ENCODE measurements around the gene SLC8A2. TPM values are rescaled to one million over a fixed set of nuclear protein-coding genes. Genes with fewer than 3 reads are reported as not detected.

SLC8A2 gene
- total RNA-seq, 1 donor from 2014 or later = 0.26 TPM

GRCh38 chr19:47483800-47484690 is 12.4 kb upstream of the SLC8A2 start, which contains the start of gene KPTN:
KPTN (minus strand) TSS chr19:47484219; CDS start chr19:47484160, 59 bp downstream.
- H3K36me3 ChIP-seq (ENCODE audit: control insufficient read depth, insufficient read depth, low read length) = peaks cover 3% of the 10 kb centered on the region
- DNase-seq (ENCODE audit: low read depth) (peak; percentile 67), FAIRE-seq (no peak)
- no peaks in the 10 kb centered on the region for H3K27me3 ChIP-seq (ENCODE audit: control insufficient read depth, insufficient read depth, low read length)
- peak within 1 kb of the TSS; percentile 53 for H3K4me3 ChIP-seq (ENCODE audit: low read depth, low read length)
- TF ChIP-seq CTCF (IDR thresholded peaks at IDR 0.05; ENCODE audit: insufficient read depth, low read length, severe bottlenecking) = peak; percentile 96

- DNase-seq (ENCODE audit: low read depth) = no peak
Measured at GRCh38 chr19:47483200-47483599, 11.5 kb upstream of the SLC8A2 start.

GRCh38 chr19:47481460-47482052 is 9.9 kb upstream of the SLC8A2 start:
- H3K36me3 ChIP-seq (ENCODE audit: control insufficient read depth, insufficient read depth, low read length) = no peaks in the 10 kb centered on the region
- no peaks in the 10 kb centered on the region for H3K27me3 ChIP-seq (ENCODE audit: control insufficient read depth, insufficient read depth, low read length)
- H3K4me3 ChIP-seq (ENCODE audit: low read depth, low read length) = no peak overlapping the region
- DNase-seq (ENCODE audit: low read depth) (no peak), FAIRE-seq (no peak)
- no peak for TF ChIP-seq CTCF (IDR thresholded peaks at IDR 0.05; ENCODE audit: insufficient read depth, low read length, severe bottlenecking)

More at GRCh38 chr19:47483200-47483599, 11.5 kb upstream of the SLC8A2 start:
- Histone ChIP-seq H3K36me3 (ENCODE audit: control insufficient read depth, insufficient read depth, low read length) (peaks cover 3% of the 10 kb centered on the region), H3K27me3 (ENCODE audit: control insufficient read depth, insufficient read depth, low read length) (no peaks in the 10 kb centered on the region), H3K4me3 (ENCODE audit: low read depth, low read length) (no peak overlapping the region)
- TF ChIP-seq CTCF (IDR thresholded peaks at IDR 0.05; ENCODE audit: insufficient read depth, low read length, severe bottlenecking) = no peak
- no peak for FAIRE-seq

GRCh38 chr19:47480658-47481057 is 9.0 kb upstream of the SLC8A2 start:
- DNase-seq (ENCODE audit: low read depth) = no peak
- no peaks in the 10 kb centered on the region for H3K27me3 ChIP-seq (ENCODE audit: control insufficient read depth, insufficient read depth, low read length)
- TF ChIP-seq CTCF (IDR thresholded peaks at IDR 0.05; ENCODE audit: insufficient read depth, low read length, severe bottlenecking) = no peak
- no peaks in the 10 kb centered on the region for H3K36me3 ChIP-seq (ENCODE audit: control insufficient read depth, insufficient read depth, low read length)
- FAIRE-seq = no peak
- no peak overlapping the region for H3K4me3 ChIP-seq (ENCODE audit: low read depth, low read length)

- no peak for FAIRE-seq
- no peak for TF ChIP-seq CTCF (IDR thresholded peaks at IDR 0.05; ENCODE audit: insufficient read depth, low read length, severe bottlenecking)
- Histone ChIP-seq H3K4me3 (ENCODE audit: low read depth, low read length) (no peak overlapping the region), H3K27me3 (ENCODE audit: control insufficient read depth, insufficient read depth, low read length) (no peaks in the 10 kb centered on the region), H3K36me3 (ENCODE audit: control insufficient read depth, insufficient read depth, low read length) (no peaks in the 10 kb centered on the region)
- no peak for DNase-seq (ENCODE audit: low read depth)
Measured at GRCh38 chr19:47479701-47480503, 8.2 kb upstream of the SLC8A2 start.
